SH-SY5Y (cell line): ENCODE results near the gene SLC4A9.

ENCODE experiments used
- GATA2 ChIP-seq: IDR thresholded peaks from 2 replicates; pipeline ENCODE4 v1.6.1; 2011; ENCODE audit warnings: mild to moderate bottlenecking, low read depth, low read length
- GATA3 ChIP-seq: IDR thresholded peaks from 2 replicates; pipeline ENCODE4 v1.6.1; 2011; ENCODE audit warnings: low read depth, mild to moderate bottlenecking, low read length, moderate library complexity

Gene SLC4A9

GRCh38 chr5:140388052-140388451, 28.1 kb downstream of the SLC4A9 start:
- TF ChIP-seq GATA3 (no peak), GATA2 (no peak)

GRCh38 chr5:140391312-140391711, 31.3 kb downstream of the SLC4A9 start:
- no peak for TF ChIP-seq GATA3
- TF ChIP-seq GATA2 = no peak

GRCh38 chr5:140391732-140392131, 31.7 kb downstream of the SLC4A9 start:
- TF ChIP-seq GATA3 (no peak), GATA2 (no peak)

GRCh38 chr5:140393738-140394137, 33.7 kb downstream of the SLC4A9 start:
- TF ChIP-seq GATA2 = no peak
- no peak for TF ChIP-seq GATA3

GRCh38 chr5:140398379-140398811, 38.4 kb downstream of the SLC4A9 start:
- TF ChIP-seq GATA3 (no peak), GATA2 (no peak)

GRCh38 chr5:140399979-140400729, 40.2 kb downstream of the SLC4A9 start:
- TF ChIP-seq GATA3 (no peak), GATA2 (peak; percentile 21; the same call in 1 of the 2 replicates)

GRCh38 chr5:140400730-140401361, 40.9 kb downstream of the SLC4A9 start:
- TF ChIP-seq GATA2 = no peak

GRCh38 chr5:140401362-140402257, 41.6 kb downstream of the SLC4A9 start, which contains the start of gene ANKHD1:
Gene ANKHD1, plus strand, starts transcription at chr5:140401833. Its CDS starts 135 bp downstream, at chr5:140401968.
- TF ChIP-seq GATA3 (no peak), GATA2 (no peak)

- TF ChIP-seq GATA3 = no peak
- no peak for TF ChIP-seq GATA2
Measured at GRCh38 chr5:140402258-140403074, 42.5 kb downstream of the SLC4A9 start.

GRCh38 chr5:140403613-140404012, 43.6 kb downstream of the SLC4A9 start:
- TF ChIP-seq GATA3 (no peak), GATA2 (no peak)

GRCh38 chr5:140408750-140409241, 48.8 kb downstream of the SLC4A9 start:
- no peak for TF ChIP-seq GATA2
- TF ChIP-seq GATA3 = no peak

- no peak for TF ChIP-seq GATA3
- TF ChIP-seq GATA2 = no peak
Measured at GRCh38 chr5:140413230-140413629, 53.2 kb downstream of the SLC4A9 start.

- TF ChIP-seq GATA3 (no peak), GATA2 (no peak)
Measured at GRCh38 chr5:140417235-140417634, 57.2 kb downstream of the SLC4A9 start.
